ENCODE measurements around the gene PTPRU.

The PTPRU gene

GRCh38 chr1:29264773-29265389 lies 28.6 kb downstream of the PTPRU start:
- FAIRE-seq (no peak), DNase-seq (ENCODE audit: low spot score) (no peak)

- FAIRE-seq (no peak), DNase-seq (ENCODE audit: low spot score) (no peak)
Observed at GRCh38 chr1:29266912-29267311, 30.6 kb downstream of the PTPRU start.

- FAIRE-seq: no peak
- no peak for DNase-seq (ENCODE audit: low spot score)
Observed at GRCh38 chr1:29267321-29268070, 31.2 kb downstream of the PTPRU start.

- DNase-seq (ENCODE audit: low spot score) (no peak), FAIRE-seq (no peak)
Observed at GRCh38 chr1:29269382-29269781, 33.1 kb downstream of the PTPRU start.

GRCh38 chr1:29270929-29271521 lies 34.7 kb downstream of the PTPRU start:
- no peak for DNase-seq (ENCODE audit: low spot score)
- no peak for FAIRE-seq

- FAIRE-seq (no peak), DNase-seq (ENCODE audit: low spot score) (no peak)
Observed at GRCh38 chr1:29271724-29272123, 35.4 kb downstream of the PTPRU start.

- DNase-seq (ENCODE audit: low spot score): no peak
- no peak for FAIRE-seq
Observed at GRCh38 chr1:29272147-29272907, 36.0 kb downstream of the PTPRU start.

GRCh38 chr1:29275435-29275834 lies 39.1 kb downstream of the PTPRU start:
- FAIRE-seq (no peak), DNase-seq (ENCODE audit: low spot score) (no peak)

- FAIRE-seq: no peak
- DNase-seq (ENCODE audit: low spot score): no peak
Observed at GRCh38 chr1:29278124-29278523, 41.8 kb downstream of the PTPRU start.

GRCh38 chr1:29279406-29279805 lies 43.1 kb downstream of the PTPRU start:
- FAIRE-seq (no peak), DNase-seq (ENCODE audit: low spot score) (no peak)

GRCh38 chr1:29279951-29280391 lies 43.6 kb downstream of the PTPRU start:
- FAIRE-seq (no peak), DNase-seq (ENCODE audit: low spot score) (no peak)

- no peak for DNase-seq (ENCODE audit: low spot score)
- FAIRE-seq: no peak
Observed at GRCh38 chr1:29280409-29281131, 44.2 kb downstream of the PTPRU start.

- FAIRE-seq: no peak
- DNase-seq (ENCODE audit: low spot score): no peak
Observed at GRCh38 chr1:29281571-29281970, 45.2 kb downstream of the PTPRU start.

- FAIRE-seq: no peak
- no peak for DNase-seq (ENCODE audit: low spot score)
Observed at GRCh38 chr1:29282135-29282923, 46.0 kb downstream of the PTPRU start.

- no peak for FAIRE-seq
- DNase-seq (ENCODE audit: low spot score): no peak
Observed at GRCh38 chr1:29282924-29283803, 46.8 kb downstream of the PTPRU start.

GRCh38 chr1:29283804-29284195 lies 47.5 kb downstream of the PTPRU start:
- DNase-seq (ENCODE audit: low spot score): no peak
- no peak for FAIRE-seq

GRCh38 chr1:29284286-29284960 lies 48.1 kb downstream of the PTPRU start:
- no peak for DNase-seq (ENCODE audit: low spot score)
- no peak for FAIRE-seq

GRCh38 chr1:29284961-29285560 lies 48.7 kb downstream of the PTPRU start:
- FAIRE-seq: no peak
- no peak for DNase-seq (ENCODE audit: low spot score)

- DNase-seq (ENCODE audit: low spot score) (no peak), FAIRE-seq (no peak)
Observed at GRCh38 chr1:29285771-29286170, 49.4 kb downstream of the PTPRU start.

Data from RCC 7860 (cell line).